Suppressor macrophage treated with lipopolysaccharide for 1 hour (primary cell): ENCODE measurements around the gene C13orf46.

Source experiments
- DNase-seq, 3 donors: peaks; one replicate each; pipeline ENCODE4 v3.0.0-alpha.2; 2020 to 2022

Gene C13orf46

GRCh38 chr13:113936166-113936965 lies 37.5 kb downstream of the C13orf46 start:
- DNase-seq, result no peak

- DNase-seq, result no peak
These were observed 38.7 kb downstream of the C13orf46 start for GRCh38 chr13:113935001-113935844.

- DNase-seq, result no peak
These were observed 39.3 kb downstream of the C13orf46 start for GRCh38 chr13:113934576-113934975.

- no peak for DNase-seq
These were observed 40.0 kb downstream of the C13orf46 start for GRCh38 chr13:113933901-113934300.

- no peak for DNase-seq
These were observed 41.9 kb downstream of the C13orf46 start for GRCh38 chr13:113931841-113932459.

GRCh38 chr13:113930671-113931637 lies 42.9 kb downstream of the C13orf46 start:
- peak in 1 of 3 donors; percentile 31 for DNase-seq

GRCh38 chr13:113929628-113930615 lies 44.0 kb downstream of the C13orf46 start:
- no peak for DNase-seq

GRCh38 chr13:113928685-113929627 lies 44.9 kb downstream of the C13orf46 start:
- no peak for DNase-seq

- DNase-seq, result no peak
These were observed 46.0 kb downstream of the C13orf46 start for GRCh38 chr13:113927661-113928581.

GRCh38 chr13:113926951-113927660 lies 46.8 kb downstream of the C13orf46 start:
- DNase-seq, result no peak

- no peak for DNase-seq
These were observed 47.5 kb downstream of the C13orf46 start for GRCh38 chr13:113926301-113926761.

- DNase-seq, result no peak
These were observed 49.5 kb downstream of the C13orf46 start for GRCh38 chr13:113924184-113924901.

- no peak for DNase-seq
These were observed 50.4 kb downstream of the C13orf46 start for GRCh38 chr13:113923376-113924063.

GRCh38 chr13:113922412-113923118 lies 51.3 kb downstream of the C13orf46 start:
- no peak for DNase-seq

- DNase-seq, result no peak
These were observed 52.1 kb downstream of the C13orf46 start for GRCh38 chr13:113921763-113922162.
